Neural cell (in vitro differentiated cells): ENCODE measurements around the gene SPIN4. TPM values are rescaled to one million over a fixed set of nuclear protein-coding genes. Genes with fewer than 3 reads are reported as not detected.

Experiments used
- H2AFZ ChIP-seq: fragments of 200-600, 300-800 bp; sonication (generic), shearing (Covaris generic); 2 replicates; pipeline ENCODE4 v1.6.0; 2014; ENCODE audit warnings: low read depth, mild to moderate bottlenecking, antibody characterized with exemption, low read length, moderate library complexity
- H3F3A ChIP-seq: fragments of 200-600 bp; shearing (Covaris generic); 2 replicates; pipeline ENCODE4 v1.6.1; 2016; ENCODE audit warnings: mild to moderate bottlenecking, moderate library complexity, mixed read lengths, antibody characterized with exemption, low read length; ENCODE audit not compliant: insufficient read depth, poor library complexity, severe bottlenecking
- H3K27ac ChIP-seq: fragments of 200-600, 300-800 bp; sonication (generic), shearing (Covaris generic); 2 replicates; pipeline ENCODE4 v1.5.1; 2014; ENCODE audit warnings: mild to moderate bottlenecking, low read length, moderate library complexity
- H3K27me3 ChIP-seq: fragments of 300-800, 200-600 bp; sonication (generic), shearing (Covaris generic); 2 replicates; pipeline ENCODE4 v1.6.0; 2014; ENCODE audit warnings: mild to moderate bottlenecking, low read depth, low read length, moderate library complexity; ENCODE audit not compliant: insufficient read depth
- H3K36me3 ChIP-seq: fragments of 300-800, 200-600 bp; sonication (generic), shearing (Covaris generic); 2 replicates; pipeline ENCODE4 v1.5.1; 2014; ENCODE audit warnings: mild to moderate bottlenecking, antibody characterized with exemption, low read length, moderate library complexity; ENCODE audit not compliant: insufficient read depth
- H3K4me2 ChIP-seq: fragments of 300-800, 200-600 bp; sonication (generic), shearing (Covaris generic); 2 replicates; pipeline ENCODE4 v1.6.0; 2014; ENCODE audit warnings: mild to moderate bottlenecking, low read length
- H3K4me3 ChIP-seq: fragments of 300-800, 200-600 bp; sonication (generic), shearing (Covaris generic); 2 replicates; pipeline ENCODE4 v1.5.1; 2014; ENCODE audit warnings: mild to moderate bottlenecking, low read length, moderate library complexity
- H3K79me2 ChIP-seq: fragments of 200-600 bp; shearing (Covaris generic); replicated peaks from 2 replicates; pipeline ENCODE4 v1.6.0; 2014; ENCODE audit warnings: mild to moderate bottlenecking, low read length, moderate library complexity; ENCODE audit not compliant: insufficient read depth
- H3K9ac ChIP-seq: fragments of 300-800, 200-600 bp; sonication (generic), shearing (Covaris generic); 2 replicates; pipeline ENCODE4 v1.6.1; 2016; ENCODE audit warnings: mild to moderate bottlenecking, low read length, mixed read lengths
- H3K9me2 ChIP-seq: fragments of 200-600 bp; shearing (Covaris generic); 2 replicates; pipeline ENCODE4 v1.6.1; 2016; ENCODE audit warnings: mild to moderate bottlenecking, low read length, mixed read lengths; ENCODE audit not compliant: insufficient read depth
- H3K9me3 ChIP-seq: fragments of 200-600, 300-800 bp; sonication (generic), shearing (Covaris generic); 2 replicates; pipeline ENCODE4 v1.6.1; 2016; ENCODE audit warnings: mild to moderate bottlenecking, mixed run types, low read length, moderate library complexity, mixed read lengths
- H4K20me1 ChIP-seq: fragments of 200-600 bp; shearing (Covaris generic); 2 replicates; pipeline ENCODE4 v1.6.1; 2016; ENCODE audit warnings: mild to moderate bottlenecking, mixed run types; ENCODE audit not compliant: insufficient read depth
- EP300 ChIP-seq: fragments of 450-650 bp; conservative IDR thresholded peaks from 2 replicates; pipeline ENCODE4 v1.6.1; 2014; ENCODE audit warnings: antibody characterized with exemption, mild to moderate bottlenecking, moderate library complexity; ENCODE audit not compliant: poor library complexity, severe bottlenecking
- EZH2 ChIP-seq: fragments of 200-600, 300-800 bp; shearing (Covaris generic), sonication (generic); IDR thresholded peaks from 2 replicates; pipeline ENCODE4 v1.6.1; 2014; ENCODE audit warnings: antibody characterized with exemption, low read length, borderline replicate concordance, mild to moderate bottlenecking; ENCODE audit not compliant: insufficient read depth, poor library complexity, severe bottlenecking
- MXI1 ChIP-seq: fragments of 450-650 bp; conservative IDR thresholded peaks from 2 replicates; pipeline ENCODE4 v1.6.1; 2014; ENCODE audit warnings: antibody characterized with exemption, mild to moderate bottlenecking; ENCODE audit not compliant: poor library complexity, severe bottlenecking
- POLR2AphosphoS5 ChIP-seq: IDR thresholded peaks from 2 replicates; pipeline ENCODE4 v1.6.1; 2012
- RAD21 ChIP-seq: fragments of 450-650 bp; conservative IDR thresholded peaks from 2 replicates; pipeline ENCODE4 v1.6.1; 2014; ENCODE audit warnings: antibody characterized with exemption, mild to moderate bottlenecking, moderate library complexity
- SMC3 ChIP-seq: fragments of 450-650 bp; conservative IDR thresholded peaks from 2 replicates; pipeline ENCODE4 v1.6.1; 2014; ENCODE audit warnings: antibody characterized with exemption, mild to moderate bottlenecking, moderate library complexity; ENCODE audit not compliant: poor library complexity
- TAF1 ChIP-seq: IDR thresholded peaks from 2 replicates; pipeline ENCODE4 v1.6.1; 2012; ENCODE audit warnings: low read depth
- polyA plus RNA-seq: library from polyadenylated mRNA; depleted of rRNA; stranded (reverse); fragments of >200 nt; gene quantifications from 2 replicates; pipeline ENCODE4 v1.2.3, GENCODE V29; 2014
- TF ChIP-seq, protein P1 (sequence below): IDR thresholded peaks from 2 replicates; pipeline ENCODE4 v1.6.1; 2012; ENCODE audit warnings: borderline replicate concordance
- TF ChIP-seq, protein P2 (sequence below): fragments of 450-650 bp; IDR thresholded peaks from 2 replicates; pipeline ENCODE4 v1.5.1; 2014; ENCODE audit warnings: antibody characterized with exemption, mild to moderate bottlenecking, moderate library complexity; ENCODE audit not compliant: poor library complexity, severe bottlenecking

SPIN4 gene
- polyA plus RNA-seq, 1 donor from 2014 or later: 11.9 TPM

DNA sequence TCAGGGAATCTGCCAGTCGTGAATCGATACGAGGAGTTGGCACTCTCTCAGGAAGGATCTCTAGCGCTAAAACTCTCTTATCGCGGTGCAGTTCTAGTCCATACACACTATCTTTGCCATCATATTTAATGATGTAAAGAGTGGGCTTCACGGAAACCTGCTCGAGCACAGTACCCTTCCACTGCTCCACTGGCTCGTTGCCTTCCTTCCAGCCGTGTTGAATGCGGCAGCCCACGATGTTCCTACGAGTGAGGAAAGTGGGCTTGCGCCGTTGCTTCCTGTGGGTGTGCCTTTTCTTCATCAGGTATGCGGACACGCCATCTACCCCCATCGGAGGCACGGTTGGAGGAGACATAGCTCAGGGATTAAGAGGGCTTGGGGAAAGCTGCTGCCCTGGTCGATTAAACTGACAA lies 661 bp downstream of the SPIN4 start (continued):
- no peak for TF ChIP-seq EP300

DNA sequence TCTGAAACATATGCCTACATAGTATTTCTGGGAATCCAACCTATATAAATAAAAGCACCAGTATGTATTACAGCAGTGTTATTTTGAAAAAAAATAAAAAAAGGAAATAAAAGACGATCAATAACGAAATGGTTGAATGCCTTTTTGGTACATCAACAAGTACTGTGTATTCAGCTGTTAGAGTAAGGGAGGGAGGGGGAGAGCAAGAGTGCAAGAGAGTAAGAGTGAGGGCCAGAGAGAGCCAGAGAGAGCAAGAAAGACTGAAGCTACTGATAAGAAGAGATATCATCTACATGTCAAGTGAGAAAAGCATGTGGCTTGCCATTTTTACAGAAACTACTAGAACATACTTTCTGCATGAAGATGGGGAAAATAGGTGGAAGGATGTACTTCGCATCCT lies 1.8 kb downstream of the SPIN4 start:
- H2AFZ ChIP-seq: no peak overlapping the region
- no peak overlapping the region for H3K9ac ChIP-seq
- H3K27me3 ChIP-seq: no peaks in the 10 kb centered on the region
- H3K36me3 ChIP-seq: no peaks in the 10 kb centered on the region
- H3K9me2 ChIP-seq: no peaks in the 10 kb centered on the region
- no peak overlapping the region for H3K27ac ChIP-seq
- H3K79me2 ChIP-seq: no peaks in the 10 kb centered on the region
- no peaks in the 10 kb centered on the region for H3K9me3 ChIP-seq
- H3K4me2 ChIP-seq: peak overlapping the region; percentile 44
- H3K4me3 ChIP-seq: peak overlapping the region; percentile 81
- H3F3A ChIP-seq: no peaks in the 10 kb centered on the region
- TF ChIP-seq POLR2AphosphoS5: no peak
- no peak for TF ChIP-seq MXI1
- no peak for TF ChIP-seq SMC3
- TF ChIP-seq, protein P1, sequence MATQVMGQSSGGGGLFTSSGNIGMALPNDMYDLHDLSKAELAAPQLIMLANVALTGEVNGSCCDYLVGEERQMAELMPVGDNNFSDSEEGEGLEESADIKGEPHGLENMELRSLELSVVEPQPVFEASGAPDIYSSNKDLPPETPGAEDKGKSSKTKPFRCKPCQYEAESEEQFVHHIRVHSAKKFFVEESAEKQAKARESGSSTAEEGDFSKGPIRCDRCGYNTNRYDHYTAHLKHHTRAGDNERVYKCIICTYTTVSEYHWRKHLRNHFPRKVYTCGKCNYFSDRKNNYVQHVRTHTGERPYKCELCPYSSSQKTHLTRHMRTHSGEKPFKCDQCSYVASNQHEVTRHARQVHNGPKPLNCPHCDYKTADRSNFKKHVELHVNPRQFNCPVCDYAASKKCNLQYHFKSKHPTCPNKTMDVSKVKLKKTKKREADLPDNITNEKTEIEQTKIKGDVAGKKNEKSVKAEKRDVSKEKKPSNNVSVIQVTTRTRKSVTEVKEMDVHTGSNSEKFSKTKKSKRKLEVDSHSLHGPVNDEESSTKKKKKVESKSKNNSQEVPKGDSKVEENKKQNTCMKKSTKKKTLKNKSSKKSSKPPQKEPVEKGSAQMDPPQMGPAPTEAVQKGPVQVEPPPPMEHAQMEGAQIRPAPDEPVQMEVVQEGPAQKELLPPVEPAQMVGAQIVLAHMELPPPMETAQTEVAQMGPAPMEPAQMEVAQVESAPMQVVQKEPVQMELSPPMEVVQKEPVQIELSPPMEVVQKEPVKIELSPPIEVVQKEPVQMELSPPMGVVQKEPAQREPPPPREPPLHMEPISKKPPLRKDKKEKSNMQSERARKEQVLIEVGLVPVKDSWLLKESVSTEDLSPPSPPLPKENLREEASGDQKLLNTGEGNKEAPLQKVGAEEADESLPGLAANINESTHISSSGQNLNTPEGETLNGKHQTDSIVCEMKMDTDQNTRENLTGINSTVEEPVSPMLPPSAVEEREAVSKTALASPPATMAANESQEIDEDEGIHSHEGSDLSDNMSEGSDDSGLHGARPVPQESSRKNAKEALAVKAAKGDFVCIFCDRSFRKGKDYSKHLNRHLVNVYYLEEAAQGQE: no peak
- no peak for TF ChIP-seq RAD21
- TF ChIP-seq EZH2: no peak
- no peak for TF ChIP-seq TAF1
- TF ChIP-seq, protein P2, sequence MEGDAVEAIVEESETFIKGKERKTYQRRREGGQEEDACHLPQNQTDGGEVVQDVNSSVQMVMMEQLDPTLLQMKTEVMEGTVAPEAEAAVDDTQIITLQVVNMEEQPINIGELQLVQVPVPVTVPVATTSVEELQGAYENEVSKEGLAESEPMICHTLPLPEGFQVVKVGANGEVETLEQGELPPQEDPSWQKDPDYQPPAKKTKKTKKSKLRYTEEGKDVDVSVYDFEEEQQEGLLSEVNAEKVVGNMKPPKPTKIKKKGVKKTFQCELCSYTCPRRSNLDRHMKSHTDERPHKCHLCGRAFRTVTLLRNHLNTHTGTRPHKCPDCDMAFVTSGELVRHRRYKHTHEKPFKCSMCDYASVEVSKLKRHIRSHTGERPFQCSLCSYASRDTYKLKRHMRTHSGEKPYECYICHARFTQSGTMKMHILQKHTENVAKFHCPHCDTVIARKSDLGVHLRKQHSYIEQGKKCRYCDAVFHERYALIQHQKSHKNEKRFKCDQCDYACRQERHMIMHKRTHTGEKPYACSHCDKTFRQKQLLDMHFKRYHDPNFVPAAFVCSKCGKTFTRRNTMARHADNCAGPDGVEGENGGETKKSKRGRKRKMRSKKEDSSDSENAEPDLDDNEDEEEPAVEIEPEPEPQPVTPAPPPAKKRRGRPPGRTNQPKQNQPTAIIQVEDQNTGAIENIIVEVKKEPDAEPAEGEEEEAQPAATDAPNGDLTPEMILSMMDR: no peak
- TF ChIP-seq EP300: no peak
- H4K20me1 ChIP-seq: no peaks in the 10 kb centered on the region

DNA sequence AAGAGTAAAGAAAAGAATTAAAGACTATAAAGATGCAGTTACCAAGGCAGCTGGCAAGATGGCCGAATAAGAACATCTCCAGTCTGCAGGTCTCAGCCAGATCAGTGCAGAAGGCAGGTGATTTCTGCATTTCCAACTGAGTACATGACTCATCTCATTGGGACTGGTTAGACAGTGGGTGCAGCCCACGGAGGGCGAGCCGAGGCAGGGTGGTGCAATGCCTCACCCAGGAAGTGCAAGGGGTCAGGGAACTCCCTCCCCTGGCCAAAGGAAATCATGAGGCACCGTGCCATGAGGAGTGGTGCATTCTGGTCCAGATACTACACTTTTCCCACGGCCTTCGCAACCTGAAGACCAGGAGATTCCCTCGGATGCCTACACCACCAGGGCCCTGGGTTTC lies 20.5 kb downstream of the SPIN4 start:
- H3K4me3 ChIP-seq: no peak overlapping the region
- H3K9me3 ChIP-seq: no peaks in the 10 kb centered on the region
- TF ChIP-seq RAD21 (no peak), MXI1 (no peak), POLR2AphosphoS5 (no peak), EP300 (no peak)
- TF ChIP-seq, protein P1: no peak
- no peaks in the 10 kb centered on the region for H3K9me2 ChIP-seq
- no peaks in the 10 kb centered on the region for H3K79me2 ChIP-seq
- no peak overlapping the region for H3K4me2 ChIP-seq
- H3F3A ChIP-seq: no peaks in the 10 kb centered on the region
- H3K27ac ChIP-seq: no peak overlapping the region
- H4K20me1 ChIP-seq: no peaks in the 10 kb centered on the region
- no peak overlapping the region for H3K9ac ChIP-seq
- H3K36me3 ChIP-seq: no peaks in the 10 kb centered on the region
- H3K27me3 ChIP-seq: no peaks in the 10 kb centered on the region
- H2AFZ ChIP-seq: no peak overlapping the region
